Measurements from ENCODE around the gene MAPK11.

The MAPK11 gene

GRCh38 chr22:50248196-50249081, 21.7 kb downstream of the MAPK11 start:
- DNase-seq (ENCODE audit: low read depth in 2 of 2), result no peak

GRCh38 chr22:50247748-50248147, 22.4 kb downstream of the MAPK11 start:
- DNase-seq (ENCODE audit: low read depth in 2 of 2), result no peak

GRCh38 chr22:50246242-50247175, 23.7 kb downstream of the MAPK11 start:
- DNase-seq (ENCODE audit: low read depth in 2 of 2), result no peak

- DNase-seq (ENCODE audit: low read depth in 2 of 2), result no peak
Observed at GRCh38 chr22:50245214-50246072, 24.7 kb downstream of the MAPK11 start.

GRCh38 chr22:50244420-50245213, 25.6 kb downstream of the MAPK11 start, which contains the start of gene TUBGCP6:
TUBGCP6 (minus strand) TSS chr22:50245023; CDS start chr22:50244459, 564 bp downstream.
- peak; percentile 82 to 93 for DNase-seq (ENCODE audit: low read depth in 2 of 2)

GRCh38 chr22:50243685-50244419, 26.3 kb downstream of the MAPK11 start:
- DNase-seq (ENCODE audit: low read depth in 2 of 2), result no peak

GRCh38 chr22:50242406-50242949, 27.7 kb downstream of the MAPK11 start:
- no peak for DNase-seq (ENCODE audit: low read depth in 2 of 2)

- DNase-seq (ENCODE audit: low read depth in 2 of 2), result no peak
Observed at GRCh38 chr22:50238755-50239154, 31.4 kb downstream of the MAPK11 start.

- DNase-seq (ENCODE audit: low read depth in 2 of 2), result no peak
Observed at GRCh38 chr22:50236731-50237409, 33.3 kb downstream of the MAPK11 start.

- DNase-seq (ENCODE audit: low read depth in 2 of 2), result no peak
Observed at GRCh38 chr22:50233223-50233622, 37.0 kb downstream of the MAPK11 start.

GRCh38 chr22:50232481-50233151, 37.6 kb downstream of the MAPK11 start:
- DNase-seq (ENCODE audit: low read depth in 2 of 2), result no peak

- DNase-seq (ENCODE audit: low read depth in 2 of 2), result no peak
Observed at GRCh38 chr22:50229370-50229769, 40.8 kb downstream of the MAPK11 start.

GRCh38 chr22:50228366-50228765, 41.8 kb downstream of the MAPK11 start:
- DNase-seq (ENCODE audit: low read depth in 2 of 2), result no peak

- no peak for DNase-seq (ENCODE audit: low read depth in 2 of 2)
Observed at GRCh38 chr22:50227579-50228215, 42.5 kb downstream of the MAPK11 start.

GRCh38 chr22:50226875-50227165, 43.4 kb downstream of the MAPK11 start:
- DNase-seq (ENCODE audit: low read depth in 2 of 2), result no peak

- DNase-seq (ENCODE audit: low read depth in 2 of 2), result no peak
Observed at GRCh38 chr22:50226063-50226874, 43.9 kb downstream of the MAPK11 start.
